NCI-H510A (cell line): ENCODE measurements around the gene PCDHA3.
"Not testable (repeated sequence)": the region's sequence is repeated elsewhere in the genome, so short reads cannot be mapped to it uniquely, and the experiment has no call there.

Experiments used
- DNase-seq: peaks from one replicate; lab custom pipeline; 2025; lab: John Stamatoyannopoulos, UW

PCDHA3 gene

GRCh38 chr5:140800816-140801493 is at the start of gene PCDHA3:
Gene PCDHA3, plus strand, starts transcription at chr5:140801057.
- DNase-seq: no peak

GRCh38 chr5:140753561-140753960 is 47.3 kb upstream of the PCDHA3 start:
- no peak for DNase-seq

- no peak for DNase-seq
These were observed 36.5 kb upstream of the PCDHA3 start for GRCh38 chr5:140764177-140764973.

- DNase-seq: no peak
These were observed 33.4 kb upstream of the PCDHA3 start for GRCh38 chr5:140767444-140767843.

- no peak for DNase-seq
These were observed 20.3 kb upstream of the PCDHA3 start for GRCh38 chr5:140780512-140780911.

GRCh38 chr5:140785905-140786686 is 14.8 kb upstream of the PCDHA3 start, which contains the start of gene PCDHA1:
Gene PCDHA1, plus strand, starts transcription at chr5:140786140.
- DNase-seq: no peak

GRCh38 chr5:140787422-140787821 is 13.4 kb upstream of the PCDHA3 start:
- not testable (repeated sequence) for DNase-seq

- DNase-seq: not testable (repeated sequence)
These were observed 12.9 kb upstream of the PCDHA3 start for GRCh38 chr5:140787849-140788504.

- no peak for DNase-seq
These were observed 9.8 kb upstream of the PCDHA3 start for GRCh38 chr5:140791089-140791488.

- no peak for DNase-seq
These were observed 6.1 kb upstream of the PCDHA3 start, which contains the start of gene PCDHA2 for GRCh38 chr5:140794595-140795258. Gene PCDHA2, plus strand, starts transcription at chr5:140794852.

- DNase-seq: no peak
These were observed 5.6 kb upstream of the PCDHA3 start for GRCh38 chr5:140795259-140795641.

- not testable (repeated sequence) for DNase-seq
These were observed 4.7 kb upstream of the PCDHA3 start for GRCh38 chr5:140796072-140796717.

GRCh38 chr5:140796718-140797095 is 4.2 kb upstream of the PCDHA3 start:
- no peak for DNase-seq

GRCh38 chr5:140801494-140801841 is 611 bp downstream of the PCDHA3 start:
- DNase-seq: no peak

- DNase-seq: not testable (repeated sequence)
These were observed 1.5 kb downstream of the PCDHA3 start for GRCh38 chr5:140802381-140802780.

GRCh38 chr5:140802781-140803271 is 2.0 kb downstream of the PCDHA3 start:
- no peak for DNase-seq

GRCh38 chr5:140806834-140807775 is 6.2 kb downstream of the PCDHA3 start, which contains the start of gene PCDHA4:
Gene PCDHA4, plus strand, starts transcription at chr5:140807068.
- no peak for DNase-seq

- not testable (repeated sequence) for DNase-seq
These were observed 7.5 kb downstream of the PCDHA3 start for GRCh38 chr5:140808241-140808888.

GRCh38 chr5:140808889-140809291 is 8.0 kb downstream of the PCDHA3 start:
- no peak for DNase-seq
